ENCODE measurements around the gene GPR183.

Gene GPR183

DNA sequence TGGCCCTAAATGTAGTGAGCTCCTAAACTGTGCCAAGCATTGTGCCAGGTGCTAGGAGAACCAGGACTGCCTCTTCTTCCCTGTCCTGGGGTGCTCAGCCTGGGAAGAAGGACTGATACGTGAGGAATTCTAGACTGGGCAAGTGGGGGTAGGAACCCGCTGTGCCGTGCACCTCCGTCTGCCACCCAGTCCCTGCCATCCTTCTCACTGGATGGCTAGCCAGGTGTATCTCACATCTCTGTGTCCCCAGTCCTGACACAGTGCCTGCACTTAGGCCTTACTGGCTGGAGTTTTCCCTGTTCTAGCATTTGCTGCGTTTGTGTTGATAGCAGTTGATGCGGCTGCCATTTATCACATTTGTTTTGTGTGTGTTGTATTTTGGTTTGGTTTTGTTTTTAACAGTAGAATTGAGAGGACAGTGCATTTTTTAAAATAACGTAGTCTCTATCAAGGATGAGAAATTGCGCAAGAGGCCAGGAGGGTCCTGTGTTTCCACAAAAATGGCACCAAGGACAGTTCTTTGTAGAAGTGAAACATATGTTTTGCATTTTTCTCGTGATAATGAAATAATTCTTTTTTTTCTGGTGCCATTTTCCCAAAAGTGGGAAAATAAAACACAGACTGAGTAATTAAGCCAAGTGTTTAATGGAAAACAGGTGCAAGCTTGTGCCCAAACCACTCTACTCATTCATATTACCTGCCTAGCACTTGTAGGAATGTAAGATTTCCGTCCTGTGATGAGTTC is 4.7 kb upstream of the GPR183 start:
- peak; percentile 50 for DNase-seq (ENCODE audit: low read depth)

DNA sequence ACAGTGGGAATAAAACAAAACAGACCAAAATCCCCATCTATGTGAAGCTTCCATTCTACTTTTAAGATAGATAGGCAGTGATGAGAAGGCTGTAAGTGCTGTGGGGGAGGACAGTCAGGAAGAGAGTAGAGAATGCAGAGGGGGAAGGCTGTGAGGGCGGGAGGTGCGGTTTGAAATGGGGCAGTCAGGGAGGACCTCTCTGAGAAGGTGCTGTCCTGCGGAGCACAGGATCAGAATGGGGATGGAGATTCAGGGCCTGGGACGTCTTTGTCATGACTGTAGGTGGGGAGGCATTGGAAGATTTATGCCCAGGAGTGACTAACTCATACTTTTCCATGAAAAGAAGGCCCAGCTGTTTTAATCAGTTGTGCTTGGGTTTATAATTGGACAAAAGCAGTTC is 3.9 kb upstream of the GPR183 start:
- DNase-seq (ENCODE audit: low read depth) = no peak

DNA sequence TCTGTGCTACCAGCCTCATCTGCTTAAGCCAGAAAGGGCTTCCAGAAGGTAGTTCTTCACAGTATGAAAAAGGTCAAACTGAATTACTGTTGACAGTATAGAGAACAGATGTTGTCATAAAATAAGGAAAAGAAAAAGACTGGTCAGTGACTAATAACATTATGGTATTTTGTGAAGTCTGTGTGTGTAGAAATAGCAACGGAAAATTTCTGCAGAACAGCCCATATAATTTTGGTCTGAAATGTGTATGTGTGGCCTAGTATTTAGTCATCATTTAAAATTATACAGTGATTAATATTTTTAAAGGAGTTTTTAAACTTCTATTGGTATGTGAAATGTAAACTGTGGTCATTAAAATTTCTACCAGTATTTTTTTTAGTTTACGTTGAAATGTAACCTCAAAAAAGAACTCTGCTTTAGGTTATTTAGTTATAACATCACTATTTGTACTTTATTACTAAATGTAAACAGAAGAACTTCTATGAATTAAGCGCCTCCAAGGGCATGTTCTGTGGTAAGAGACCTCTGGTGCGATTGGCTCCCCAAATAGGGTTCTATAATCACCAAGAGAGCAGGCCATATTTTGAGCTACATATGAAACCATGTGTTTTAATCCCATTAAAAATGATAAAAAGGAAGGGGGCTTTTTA is 3.3 kb upstream of the GPR183 start:
- DNase-seq (ENCODE audit: low read depth) = peak; percentile 92

DNA sequence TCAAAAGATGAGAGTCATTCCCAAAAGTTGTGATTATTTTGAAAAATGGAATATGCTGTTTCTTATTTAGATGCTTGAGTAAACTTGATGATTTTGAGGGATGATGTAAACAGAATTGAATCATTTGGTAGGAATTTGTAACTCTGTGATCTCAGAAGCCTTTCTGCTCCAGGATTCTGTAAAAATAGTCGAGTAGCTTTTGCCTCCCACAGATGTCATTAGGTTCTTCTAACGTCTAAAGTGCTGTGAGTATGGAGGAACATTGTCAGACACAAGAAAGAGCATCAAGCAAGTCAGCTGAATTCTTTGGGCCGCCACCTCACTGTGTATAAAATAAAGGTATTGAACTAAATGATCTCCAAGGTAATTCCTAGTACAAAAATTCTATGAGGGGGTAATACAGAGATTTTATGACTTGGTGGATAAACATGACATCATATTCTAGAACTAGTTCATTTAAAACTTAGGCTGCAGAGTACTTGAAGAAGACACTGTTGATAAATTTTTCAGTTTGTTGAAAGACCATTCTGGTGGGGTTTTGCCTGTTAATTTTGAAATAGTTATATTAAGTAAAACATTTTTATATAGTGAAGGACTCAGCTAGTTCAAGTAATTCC is 1.4 kb upstream of the GPR183 start:
- peak; percentile 76 for DNase-seq (ENCODE audit: low read depth)

DNA sequence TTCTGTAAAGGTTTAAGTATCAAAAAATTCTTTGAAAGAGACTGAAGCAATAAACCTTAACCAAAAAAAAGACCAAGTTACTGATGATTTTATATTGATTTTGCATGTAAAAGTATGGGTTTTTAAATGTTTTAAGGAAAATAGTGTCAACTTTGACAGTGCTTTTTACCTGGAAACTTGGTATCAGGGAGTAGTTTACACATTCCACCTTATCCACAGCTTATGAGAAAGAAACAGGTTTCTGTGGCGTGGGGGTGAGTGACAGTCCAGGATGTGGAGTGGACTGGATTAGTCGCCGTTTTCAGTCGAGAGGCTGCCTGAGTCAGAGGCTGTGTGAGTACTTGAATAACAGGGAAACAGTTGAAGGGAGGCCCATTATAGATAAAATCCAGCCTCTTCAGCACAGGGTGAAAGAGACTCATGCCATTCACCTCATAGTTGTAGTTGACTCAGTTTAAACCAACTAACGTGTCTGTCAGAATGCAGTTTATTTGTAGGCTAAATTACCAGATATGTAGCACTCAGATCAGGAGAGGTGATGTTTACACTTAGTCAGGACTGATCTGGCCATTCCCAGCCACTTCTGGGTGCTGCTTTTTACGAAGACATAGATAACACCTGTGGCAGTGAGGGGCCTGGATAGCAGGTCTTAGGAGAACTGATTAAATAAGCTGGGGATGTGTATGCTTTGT is 595 bp upstream of the GPR183 start:
- DNase-seq (ENCODE audit: low read depth) = peak; percentile 35

DNA sequence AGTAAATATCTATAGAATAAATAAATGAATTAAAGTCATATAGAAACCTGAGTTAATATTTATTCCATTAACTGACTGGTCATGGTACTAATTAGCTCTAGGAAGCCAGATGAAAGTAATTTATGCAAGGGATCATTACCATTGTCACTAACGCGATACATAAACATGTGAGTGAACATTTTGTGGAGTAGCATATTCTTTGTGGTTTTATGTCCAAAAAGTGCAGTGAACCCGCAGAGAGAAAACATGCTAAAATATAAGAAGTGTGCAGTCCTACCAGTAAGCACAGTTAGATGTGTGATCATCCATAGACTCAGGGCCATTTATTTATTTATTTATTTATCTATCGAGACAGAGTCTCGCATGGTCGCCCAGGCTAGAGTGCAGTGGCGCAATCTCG is 1.6 kb downstream of the GPR183 start:
- DNase-seq (ENCODE audit: low read depth) = no peak

DNA sequence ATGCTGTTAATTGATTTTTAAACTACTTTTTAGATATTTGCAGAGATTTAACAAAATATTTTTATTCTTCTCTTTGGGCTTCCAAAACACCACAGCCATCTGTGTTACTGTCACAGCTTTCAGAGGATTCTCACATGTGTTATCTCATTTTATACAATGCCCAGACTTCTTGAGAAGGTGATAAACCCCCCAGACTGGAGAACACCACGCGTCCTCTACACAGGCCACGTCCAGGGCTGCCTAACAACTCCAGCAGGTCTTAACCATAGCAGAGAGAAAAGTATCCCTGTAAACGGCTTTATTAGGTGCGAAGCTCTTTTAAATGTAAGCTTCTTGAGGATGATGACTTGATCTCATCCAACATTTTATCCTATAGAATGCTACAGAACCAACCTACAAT is 2.0 kb downstream of the GPR183 start:
- no peak for DNase-seq (ENCODE audit: low read depth)

DNA sequence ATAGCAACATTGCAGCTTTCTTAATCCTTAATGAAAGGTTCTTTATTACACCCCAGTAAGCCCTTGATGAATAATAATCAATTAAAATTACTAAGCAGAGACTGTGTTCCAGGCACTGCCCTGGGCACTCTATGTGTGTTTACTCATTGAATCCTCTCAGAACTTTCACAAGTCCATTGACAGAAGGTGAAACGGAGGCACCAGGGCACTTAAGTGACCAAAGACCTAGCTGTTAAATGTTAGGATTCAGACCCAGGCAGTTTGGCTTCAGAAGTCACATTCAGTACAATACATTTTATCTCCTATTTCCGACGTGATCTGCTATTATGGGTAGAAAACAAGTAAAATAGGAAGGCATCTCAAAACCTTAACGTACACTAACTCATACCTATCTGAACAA is 2.7 kb downstream of the GPR183 start:
- DNase-seq (ENCODE audit: low read depth) = no peak

DNA sequence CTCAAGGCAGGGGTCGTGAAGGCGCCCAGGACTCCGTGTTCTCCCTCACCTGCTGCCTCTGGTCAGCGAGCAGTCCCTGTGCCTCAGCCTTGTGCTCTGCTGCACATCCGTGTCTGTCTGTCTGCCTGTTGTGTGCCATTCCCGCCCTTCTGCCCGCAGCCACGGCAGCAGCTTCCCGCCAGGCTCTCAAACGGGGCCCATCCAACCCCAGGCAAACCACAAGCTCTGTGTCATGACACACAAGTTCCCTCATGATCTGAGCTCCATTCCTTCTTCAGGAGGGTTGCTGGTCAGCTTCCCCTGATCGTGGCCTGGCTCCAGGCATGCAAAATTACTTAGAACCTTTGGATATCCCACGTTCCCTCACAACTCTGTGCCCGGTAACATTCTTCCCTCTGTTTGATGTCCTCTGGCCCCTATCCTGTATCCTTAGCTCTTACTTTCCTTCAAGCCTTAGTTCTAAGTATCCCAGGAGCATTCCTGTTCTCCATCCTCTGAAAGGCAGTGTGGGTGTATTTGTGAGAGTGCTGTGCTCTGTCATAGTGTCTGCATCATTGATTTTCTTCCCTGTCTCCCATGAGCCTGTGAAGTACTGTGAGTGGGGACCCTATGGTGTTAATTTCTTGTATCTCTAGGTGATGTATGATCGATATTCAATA is 3.2 kb downstream of the GPR183 start:
- DNase-seq (ENCODE audit: low read depth) = no peak

DNA sequence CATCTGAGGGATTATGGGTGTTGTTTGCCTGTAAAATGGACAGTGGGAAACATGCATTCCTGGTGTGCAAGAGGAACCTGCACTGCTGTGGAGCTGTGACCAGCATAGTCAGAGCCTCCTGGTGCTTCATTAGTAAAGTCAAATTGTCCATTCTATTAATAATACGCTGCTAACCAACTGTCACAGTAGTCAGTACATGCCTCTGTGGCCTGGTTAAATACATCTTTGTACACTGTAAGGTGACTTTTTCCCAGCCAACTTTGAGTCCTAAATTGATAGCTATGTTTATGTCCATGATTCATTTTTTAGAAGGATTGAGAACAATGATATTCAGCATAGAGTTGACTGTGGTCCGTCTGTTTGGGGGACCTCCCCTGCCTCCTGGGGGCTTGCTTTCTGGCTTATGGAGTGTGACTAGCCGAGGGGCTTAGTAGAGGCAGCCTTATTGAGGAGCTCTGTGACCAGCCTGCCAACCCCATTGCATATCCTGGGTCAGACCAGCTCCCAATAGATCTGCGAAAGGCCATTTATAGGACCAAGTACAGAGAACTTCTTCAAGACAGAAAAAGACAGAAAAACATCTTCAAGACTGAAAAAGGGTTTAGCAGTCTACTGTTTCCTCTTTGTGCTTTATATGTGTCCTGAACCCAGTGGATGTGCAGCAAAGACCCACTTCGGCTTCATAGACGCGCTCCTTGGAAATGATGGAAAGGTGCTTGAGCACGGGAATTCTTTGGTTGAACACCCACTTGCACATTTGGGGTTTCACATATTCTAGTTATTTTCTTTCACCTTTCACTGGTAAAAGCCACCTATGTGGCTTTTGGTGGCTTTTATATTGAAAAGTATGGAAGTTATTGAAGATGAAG is 4.3 kb downstream of the GPR183 start:
- no peak for DNase-seq (ENCODE audit: low read depth)

DNA sequence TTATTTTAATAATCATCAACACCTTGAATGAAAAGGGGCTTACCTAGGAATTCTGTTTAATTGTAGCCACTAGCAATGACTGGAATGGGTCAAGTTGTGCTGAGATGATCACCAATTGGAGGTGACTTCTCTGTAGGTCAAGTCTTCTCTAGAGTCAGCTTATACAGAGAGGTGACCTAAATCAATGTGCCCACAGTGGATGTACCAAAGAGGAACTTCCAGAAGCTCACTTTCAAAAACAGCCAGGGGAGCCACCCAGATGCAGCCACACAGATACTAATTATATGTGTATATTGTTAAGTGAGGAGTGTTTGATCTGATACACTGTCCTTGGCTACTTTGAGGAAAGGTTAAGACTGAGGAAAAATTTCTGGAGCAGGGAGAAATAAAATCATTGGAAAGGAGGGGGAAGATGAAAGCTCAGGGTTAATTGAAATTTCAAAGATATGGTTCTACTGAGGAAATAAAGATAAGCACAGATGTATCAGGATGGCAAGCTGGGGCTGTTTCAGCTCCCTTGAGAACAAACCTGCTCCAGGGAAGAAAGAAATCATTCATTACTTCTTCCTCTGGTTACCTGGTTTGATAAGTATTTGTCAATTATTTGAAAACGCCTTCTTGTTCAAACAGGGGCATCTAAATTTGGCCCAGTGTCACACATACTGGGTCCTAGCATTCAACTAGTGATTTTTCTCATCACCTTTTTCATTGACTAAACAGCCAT is 5.1 kb downstream of the GPR183 start:
- no peak for DNase-seq (ENCODE audit: low read depth)

DNA sequence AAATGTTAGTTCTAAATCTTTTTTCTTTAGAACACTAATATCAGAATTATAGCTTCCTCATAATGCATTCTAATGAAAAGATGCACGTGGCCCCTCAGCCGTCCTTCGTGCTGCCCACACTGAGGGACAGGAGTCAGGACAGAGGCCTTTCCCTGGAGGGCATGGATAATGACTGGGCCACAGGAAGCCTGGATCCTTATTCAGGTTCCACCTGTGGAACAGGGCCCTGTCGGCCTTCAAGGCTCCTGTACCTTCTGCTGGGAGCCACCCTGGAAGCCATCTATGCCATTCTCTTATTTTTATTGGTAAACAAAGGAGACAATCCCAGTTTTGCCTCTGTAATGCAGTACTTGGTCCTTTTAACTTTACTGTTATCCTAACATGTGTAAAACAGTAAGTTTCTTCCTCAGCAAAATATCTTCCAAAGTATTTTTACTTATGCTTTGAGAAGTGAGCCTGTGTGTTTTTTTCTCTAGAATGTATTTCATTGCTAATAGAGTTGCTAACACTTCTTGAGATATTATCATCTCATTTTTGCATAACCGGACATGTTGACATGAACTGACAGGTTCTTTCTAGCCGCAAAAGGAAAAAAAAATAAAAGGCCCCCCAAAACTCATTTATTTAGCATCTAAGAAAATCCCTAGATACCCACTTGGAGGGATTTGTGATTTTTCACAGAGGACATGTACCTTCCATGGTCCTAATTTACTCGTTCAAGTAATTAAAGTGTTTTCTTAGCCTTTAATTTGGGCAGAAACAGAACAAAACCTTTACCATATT is 6.0 kb downstream of the GPR183 start:
- DNase-seq (ENCODE audit: low read depth) = no peak

DNA sequence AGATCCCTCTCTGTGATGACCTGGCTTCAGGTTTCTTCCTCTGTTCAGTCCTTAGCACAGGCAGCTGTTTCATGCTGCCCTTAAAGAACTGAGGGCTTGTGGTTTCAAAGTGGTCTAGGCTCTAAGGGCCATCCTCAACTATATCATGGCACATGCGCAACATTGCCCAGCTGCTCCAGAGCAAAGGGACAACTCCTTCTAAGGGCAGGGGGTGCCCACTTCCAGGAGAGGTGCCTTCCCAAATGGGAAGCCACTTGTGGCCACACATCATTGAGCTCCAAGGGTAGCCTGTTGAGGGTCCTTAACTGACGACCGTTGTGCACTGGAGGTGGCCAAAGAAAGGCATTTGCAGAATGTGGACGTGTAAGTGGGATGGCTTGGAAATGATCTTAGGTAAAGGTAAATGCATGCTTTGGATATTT is 7.3 kb downstream of the GPR183 start:
- DNase-seq (ENCODE audit: low read depth) = no peak

DNA sequence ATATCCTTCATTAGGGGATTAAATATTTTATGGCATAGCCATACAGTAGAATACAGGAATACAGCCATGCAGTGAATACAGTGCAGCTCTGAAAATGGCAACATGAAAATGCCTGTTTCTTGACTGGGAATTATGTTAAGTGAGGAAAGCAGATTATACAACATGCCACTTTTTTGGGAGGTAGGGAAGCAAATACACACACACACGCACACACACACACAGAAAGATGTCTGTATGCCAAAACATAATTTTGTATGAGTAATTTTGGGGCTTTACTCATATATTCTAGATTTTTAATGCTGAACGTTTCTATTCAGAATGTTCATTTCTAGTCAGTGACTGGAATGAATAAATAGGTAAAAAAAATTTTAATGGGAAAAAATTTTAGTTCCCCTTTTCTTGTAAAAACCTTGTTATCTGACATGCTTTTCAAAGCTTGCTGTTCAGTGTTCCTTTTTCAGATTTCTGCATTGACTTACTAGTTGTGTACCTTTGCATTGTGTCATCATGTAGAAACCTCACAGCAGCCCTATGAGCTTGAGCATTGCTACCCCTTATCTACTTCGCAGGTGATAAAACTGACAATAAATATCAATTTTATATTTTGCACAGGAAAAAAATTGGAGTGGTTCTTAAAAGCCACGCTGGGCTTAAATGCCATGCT is 7.8 kb downstream of the GPR183 start:
- DNase-seq (ENCODE audit: low read depth) = no peak

DNA sequence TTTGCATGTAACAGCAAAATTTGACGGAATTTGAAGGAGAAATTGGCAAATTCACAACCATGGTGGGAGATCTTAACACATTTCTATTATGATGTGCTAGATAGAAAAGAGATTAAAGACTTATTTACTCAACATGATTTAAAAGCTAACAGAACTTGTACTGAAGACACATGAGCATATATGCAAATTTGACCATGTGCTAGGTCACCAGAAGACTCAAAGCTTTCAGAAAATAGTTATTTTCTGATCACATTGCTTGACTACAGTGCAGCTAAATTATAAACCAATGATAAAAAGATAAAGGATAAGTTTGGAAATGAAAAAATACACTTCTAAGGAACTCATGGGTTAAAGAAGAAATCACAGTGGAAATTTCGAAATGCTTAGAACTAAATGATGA is 9.1 kb downstream of the GPR183 start:
- no peak for DNase-seq (ENCODE audit: low read depth)

DNA sequence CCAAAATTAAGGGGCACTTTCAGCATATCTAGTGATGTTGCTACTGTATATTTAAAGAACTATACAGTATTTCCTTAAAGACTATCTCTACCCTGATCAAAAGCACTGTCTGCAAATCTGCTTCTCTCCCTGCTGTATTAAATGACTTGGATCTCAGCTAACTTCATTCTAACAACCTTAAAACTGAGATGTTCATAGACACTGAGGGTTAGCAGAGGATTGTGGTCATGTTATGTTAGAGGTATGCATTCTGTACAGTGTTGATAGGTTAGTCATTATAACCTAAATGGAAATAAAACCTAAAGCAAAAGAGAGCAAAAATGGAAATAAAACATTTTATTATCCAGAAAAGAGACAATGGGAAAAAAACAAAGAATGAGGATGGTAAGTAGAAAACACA is 9.9 kb downstream of the GPR183 start:
- DNase-seq (ENCODE audit: low read depth) = no peak

DNA sequence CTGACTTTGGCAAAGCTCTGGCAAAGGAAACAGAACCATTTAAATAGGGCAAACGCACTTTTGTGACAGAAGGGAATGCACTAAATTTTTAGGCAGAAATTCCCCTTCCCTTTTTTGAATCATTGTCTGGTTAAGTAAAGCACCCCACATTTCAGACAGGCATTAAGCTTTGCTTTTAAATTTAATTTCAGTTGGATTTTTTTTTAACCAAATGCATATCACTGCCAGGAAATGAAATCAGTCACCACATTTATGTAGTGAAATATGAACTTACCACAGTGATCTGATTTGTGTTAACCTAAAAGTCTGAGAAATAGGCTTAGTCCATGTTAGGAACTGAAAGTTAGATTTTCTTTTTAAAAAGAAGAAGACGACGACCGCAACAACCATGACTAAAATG is 10.8 kb downstream of the GPR183 start:
- DNase-seq (ENCODE audit: low read depth) = peak; percentile 18

DNA sequence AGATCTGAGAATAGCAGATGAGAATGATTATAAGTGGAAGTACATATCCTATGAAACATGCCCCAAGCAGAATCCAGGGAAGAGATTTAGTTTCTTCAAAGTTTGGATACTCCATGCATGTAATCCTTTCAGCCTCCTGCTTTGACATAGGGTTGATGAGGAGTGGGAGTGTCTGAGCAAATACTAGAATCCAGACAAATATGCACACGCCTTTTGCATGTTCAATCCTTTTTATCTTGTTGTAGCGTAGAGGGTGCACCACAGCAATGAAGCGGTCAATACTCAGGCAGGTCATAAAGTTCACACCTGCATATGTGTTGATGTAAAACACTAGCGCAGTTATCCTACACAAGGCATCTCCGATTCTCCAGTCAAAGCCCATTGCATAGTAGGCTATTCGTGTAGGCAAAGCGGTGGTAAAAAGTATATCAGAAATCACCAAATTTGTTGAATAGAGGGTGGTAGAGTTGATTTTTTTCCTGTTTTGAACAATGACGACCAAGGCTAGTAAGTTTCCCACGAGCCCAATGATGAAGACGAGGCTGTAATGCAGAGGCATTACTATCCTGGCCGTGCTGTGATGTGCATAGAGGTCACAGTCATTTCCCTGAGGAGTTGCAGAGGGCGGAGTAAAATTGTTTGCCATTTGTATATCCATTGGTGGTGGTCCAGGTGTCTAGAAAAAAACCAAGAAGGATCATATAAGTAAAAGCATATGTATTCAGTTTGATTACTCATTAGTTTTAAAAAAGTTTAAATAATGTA is 11.5 kb downstream of the GPR183 start:
- DNase-seq (ENCODE audit: low read depth) = no peak

DNA sequence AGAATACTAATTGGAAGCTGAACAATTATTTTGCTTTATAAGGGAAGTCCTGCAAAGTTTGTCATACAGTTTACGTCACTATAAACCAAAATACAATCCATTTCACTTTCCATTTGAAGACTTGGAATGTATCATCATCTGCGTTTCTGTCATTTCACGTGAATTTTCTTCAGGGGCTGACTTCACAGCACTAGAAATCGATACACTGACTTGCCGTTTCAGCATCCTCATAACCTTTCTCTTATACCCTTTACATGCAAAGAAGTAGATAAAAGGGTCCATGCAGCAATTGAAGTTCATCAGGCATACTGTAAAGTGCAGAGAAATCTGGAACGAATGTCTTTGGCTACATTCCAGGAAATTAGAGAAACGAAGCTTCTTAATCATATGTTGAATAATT is 12.2 kb downstream of the GPR183 start:
- no peak for DNase-seq (ENCODE audit: low read depth)

All from fibroblast of gingiva (primary cell).